Astrocyte of the cerebellum (primary cell): ENCODE measurements around the gene PRKAG3.

Experiments
- DNase-seq: peaks from one replicate; pipeline ENCODE4 v3.0.0-alpha.2; 2011; ENCODE audit warnings: low read depth
- H3K4me3 ChIP-seq: 2 replicates; pipeline ENCODE4 v1.5.1; 2011; ENCODE audit warnings: mild to moderate bottlenecking, low read depth, low read length, moderate library complexity
- CTCF ChIP-seq: IDR thresholded peaks from 2 replicates; pipeline ENCODE4 v1.5.1; 2012; ENCODE audit warnings: low read length, low read depth, moderate library complexity, mild to moderate bottlenecking; ENCODE audit errors: missing control alignments
- in situ Hi-C: cut with HindIII; loops from 2 replicates; pipeline ENCODE4 v1.10.0; 2017; ENCODE audit warnings: low sequenced_read_pairs

Gene PRKAG3

GRCh38 chr2:218811382-218811781, 20.2 kb downstream of the PRKAG3 start:
- in situ Hi-C loops: no loop called here
- no peak overlapping the region for H3K4me3 ChIP-seq
- no peak for TF ChIP-seq CTCF
- DNase-seq: no peak

GRCh38 chr2:218810256-218810655, 21.3 kb downstream of the PRKAG3 start:
- no peak overlapping the region for H3K4me3 ChIP-seq
- no peak for TF ChIP-seq CTCF
- in situ Hi-C loops: no loop called here
- DNase-seq: no peak

GRCh38 chr2:218809515-218809914, 22.1 kb downstream of the PRKAG3 start:
- in situ Hi-C loops: no loop called here
- TF ChIP-seq CTCF: no peak
- no peak for DNase-seq
- no peak overlapping the region for H3K4me3 ChIP-seq

GRCh38 chr2:218807626-218808025, 24.0 kb downstream of the PRKAG3 start:
- in situ Hi-C loops: no loop called here
- no peak for DNase-seq
- TF ChIP-seq CTCF: no peak
- no peak overlapping the region for H3K4me3 ChIP-seq

GRCh38 chr2:218806346-218806978, 25.1 kb downstream of the PRKAG3 start:
- no peak for TF ChIP-seq CTCF
- no peak overlapping the region for H3K4me3 ChIP-seq
- peak; percentile 99 for DNase-seq
- in situ Hi-C loops: no loop called here

GRCh38 chr2:218805627-218806026, 26.0 kb downstream of the PRKAG3 start:
- DNase-seq: peak; percentile 49
- TF ChIP-seq CTCF: no peak
- H3K4me3 ChIP-seq: no peak overlapping the region
- in situ Hi-C loops: no loop called here
